Stimulated activated CD8-positive, alpha-beta memory T cell treated with anti-CD3 and anti-CD28 coated beads, Interleukin-7, amount 100 ng/mL, for 4 hours (primary cell): Measurements from ENCODE around the gene PTPRCAP.
"Not testable (repeated sequence)": the region's sequence is repeated elsewhere in the genome, so short reads cannot be mapped to it uniquely, and the experiment has no call there.

ENCODE experiments used
- DNase-seq, 2 donors: peaks; one replicate each; pipeline ENCODE4 v3.0.0-alpha.2; 2020; ENCODE audit warnings: low read depth in 2 of 2

PTPRCAP gene

GRCh38 chr11:67465530-67465929 lies 28.0 kb upstream of the PTPRCAP start:
- not testable (repeated sequence) for DNase-seq

- no peak for DNase-seq
Observed at GRCh38 chr11:67465189-67465510, 27.7 kb upstream of the PTPRCAP start.

- DNase-seq, result peak; percentile 82 to 86
Observed at GRCh38 chr11:67464411-67465188, 27.1 kb upstream of the PTPRCAP start.

- DNase-seq, result no peak
Observed at GRCh38 chr11:67463680-67464410, 26.4 kb upstream of the PTPRCAP start.

- DNase-seq, result no peak
Observed at GRCh38 chr11:67463186-67463585, 25.7 kb upstream of the PTPRCAP start.

GRCh38 chr11:67458266-67458665 lies 20.8 kb upstream of the PTPRCAP start:
- DNase-seq, result no peak

- no peak for DNase-seq
Observed at GRCh38 chr11:67457453-67457852, 20.0 kb upstream of the PTPRCAP start.

- no peak for DNase-seq
Observed at GRCh38 chr11:67456068-67456705, 18.7 kb upstream of the PTPRCAP start.

- no peak for DNase-seq
Observed at GRCh38 chr11:67455054-67455453, 17.6 kb upstream of the PTPRCAP start, which contains the start of gene CABP4. TSS of gene CABP4 (plus strand) at chr11:67455354. CDS start at chr11:67455424, 70 bp downstream.

- no peak for DNase-seq
Observed at GRCh38 chr11:67453816-67454732, 16.6 kb upstream of the PTPRCAP start.

- DNase-seq, result no peak
Observed at GRCh38 chr11:67452141-67452952, 14.9 kb upstream of the PTPRCAP start, which contains the start of gene GPR152. TSS of gene GPR152 (minus strand) at chr11:67452729. CDS start at chr11:67452724, 5 bp downstream.

GRCh38 chr11:67451658-67451976 lies 14.1 kb upstream of the PTPRCAP start:
- DNase-seq, result no peak

- DNase-seq, result no peak
Observed at GRCh38 chr11:67450796-67451657, 13.5 kb upstream of the PTPRCAP start.

- no peak for DNase-seq
Observed at GRCh38 chr11:67449116-67449844, 11.8 kb upstream of the PTPRCAP start.

- DNase-seq, result no peak
Observed at GRCh38 chr11:67448220-67448609, 10.7 kb upstream of the PTPRCAP start.

GRCh38 chr11:67445515-67445914 lies 8.0 kb upstream of the PTPRCAP start:
- DNase-seq, result no peak

- no peak for DNase-seq
Observed at GRCh38 chr11:67442504-67443404, 5.3 kb upstream of the PTPRCAP start.

GRCh38 chr11:67441731-67442351 lies 4.4 kb upstream of the PTPRCAP start:
- DNase-seq, result no peak
